A673 (cell line): ENCODE results near the gene FCHSD2. TPM values are rescaled to one million over a fixed set of nuclear protein-coding genes. Genes with fewer than 3 reads are reported as not detected.
"Not testable (repeated sequence)": the region's sequence is repeated elsewhere in the genome, so short reads cannot be mapped to it uniquely, and the experiment has no call there.

Experiments
- BruUV-seq: library from RNA; stranded (reverse); fragments of 400-500 nt; replicated peaks from 2 replicates; lab custom pipeline; 2021; lab: Mats Ljungman, UMichigan
- CTCF ChIA-PET: fragments of 300-600 bp; sonication (Branson Sonifier 250); formaldehyde crosslinking; loops from one replicate; lab custom pipeline; 2022; ENCODE audit warnings: antibody characterized with exemption; lab: Charles Lee
- POLR2A ChIA-PET: fragments of 300-600 bp; sonication (Branson Sonifier 250); formaldehyde crosslinking; loops from one replicate; lab custom pipeline; 2022; ENCODE audit warnings: antibody characterized with exemption; ENCODE audit not compliant: low non-redundant PET; lab: Charles Lee
- DNase-seq: peaks from one replicate; pipeline ENCODE4 v3.0.0-alpha.2; 2015; ENCODE audit warnings: low spot score
- H3K27ac ChIP-seq: fragments of 200-600 bp; sonication (generic); 2 replicates; pipeline ENCODE4 v1.5.1; 2016; ENCODE audit warnings: mixed run types, low read depth, mild to moderate bottlenecking, mixed read lengths, antibody characterized with exemption, low read length; ENCODE audit not compliant: poor library complexity, severe bottlenecking
- H3K27me3 ChIP-seq: fragments of 200-600 bp; sonication (generic); replicated peaks from 2 replicates; pipeline ENCODE4 v1.6.1; 2017; ENCODE audit warnings: mixed run types, low read depth, mild to moderate bottlenecking, mixed read lengths, antibody characterized with exemption, low read length; ENCODE audit not compliant: insufficient read depth, poor library complexity
- H3K36me3 ChIP-seq: fragments of 200-600 bp; sonication (generic); 2 replicates; pipeline ENCODE4 v1.6.1; 2016; ENCODE audit warnings: mixed run types, mild to moderate bottlenecking, mixed read lengths, antibody characterized with exemption, low read length; ENCODE audit not compliant: insufficient read depth, poor library complexity, severe bottlenecking
- H3K4me1 ChIP-seq: fragments of 200-600 bp; sonication (generic); 2 replicates; pipeline ENCODE4 v1.6.1; 2017; ENCODE audit warnings: mixed run types, mild to moderate bottlenecking, mixed read lengths, antibody characterized with exemption, low read length; ENCODE audit not compliant: insufficient read depth, poor library complexity, severe bottlenecking
- H3K4me3 ChIP-seq: fragments of 200-600 bp; sonication (generic); 2 replicates; pipeline ENCODE4 v1.5.1; 2016; ENCODE audit warnings: low read depth, mixed run types, mild to moderate bottlenecking, mixed read lengths, low read length; ENCODE audit not compliant: poor library complexity, severe bottlenecking
- H3K9me3 ChIP-seq: fragments of 200-600 bp; sonication (generic); 2 replicates; pipeline ENCODE4 v1.6.1; 2016; ENCODE audit warnings: mixed run types, low read depth, mild to moderate bottlenecking, mixed read lengths, antibody characterized with exemption, low read length; ENCODE audit not compliant: poor library complexity, severe bottlenecking
- EZH2 ChIP-seq: fragments of 200-600 bp; sonication (generic); IDR thresholded peaks from 2 replicates; pipeline ENCODE4 v1.6.1; 2017; ENCODE audit warnings: borderline replicate concordance, low read depth, mild to moderate bottlenecking, mixed read lengths, antibody characterized with exemption, low read length; ENCODE audit not compliant: poor library complexity, severe bottlenecking
- intact Hi-C: fragments of 100-400 bp; cut with micrococcal nuclease; formaldehyde crosslinking; loops from one replicate; pipeline ENCODE4 v1.10.0; 2022; ENCODE audit not compliant: unreplicated experiment
- total RNA-seq: library from RNA; stranded (reverse); gene quantifications from 2 replicates; pipeline ENCODE4 v1.2.3, GENCODE V29; 2021
- TF ChIP-seq, protein P1 (sequence below): fragments of 300-800, 200-600 bp; sonication (generic); conservative IDR thresholded peaks from 2 replicates; pipeline ENCODE4 v1.5.1; 2017; ENCODE audit warnings: low read depth, mild to moderate bottlenecking, antibody characterized with exemption, low read length, moderate library complexity, mixed read lengths

The FCHSD2 gene
- total RNA-seq, 1 experiment from 2014 or later, result 44.7 TPM

DNA sequence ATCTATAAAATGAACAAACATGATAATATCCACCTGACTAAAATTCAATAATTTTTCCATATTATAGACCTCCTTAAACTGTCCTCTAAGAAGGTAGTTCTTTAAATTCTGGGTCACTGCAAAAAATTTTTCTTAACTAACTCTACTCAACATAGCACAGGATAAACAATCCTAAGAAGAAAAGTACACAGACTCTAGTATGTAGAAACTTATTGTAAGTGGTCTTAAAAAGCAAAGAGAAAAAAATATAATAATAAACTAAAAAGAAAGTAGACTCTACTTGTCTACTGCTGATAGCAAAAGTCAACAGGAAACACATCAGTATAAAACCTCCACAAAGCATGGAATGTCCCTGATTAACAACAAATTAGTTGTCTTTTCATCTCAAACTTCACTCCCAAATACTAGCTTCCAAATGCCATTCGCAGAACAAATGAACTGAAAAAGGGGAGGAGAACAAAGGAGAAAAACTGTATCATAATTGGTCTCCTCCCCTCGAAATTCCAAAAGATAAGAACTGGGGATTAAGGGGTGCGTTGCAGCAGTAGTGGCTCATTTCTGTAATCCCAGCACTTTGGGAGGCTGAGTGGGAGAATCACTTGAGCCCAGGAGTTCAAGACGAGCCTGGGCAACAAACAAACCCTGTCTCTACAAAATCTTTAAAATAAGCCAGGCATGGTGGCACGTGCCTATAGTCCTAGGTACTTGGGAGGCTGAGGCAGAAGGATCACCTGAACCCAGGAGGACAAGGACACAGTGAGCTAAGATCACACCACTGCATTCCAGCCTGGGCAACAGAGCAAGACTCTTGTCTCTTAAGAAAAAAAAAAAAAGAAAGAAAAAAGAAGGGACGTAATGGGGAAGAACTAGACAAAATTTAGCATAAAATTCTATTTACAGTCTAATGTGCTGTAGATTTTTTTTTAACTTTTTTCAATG lies 6.5 kb downstream of the FCHSD2 start:
- Histone ChIP-seq H3K27ac (peak overlapping the region; percentile 34), H3K4me3 (no peak overlapping the region), H3K36me3 (no peaks in the 10 kb centered on the region), H3K9me3 (no peaks in the 10 kb centered on the region), H3K4me1 (peaks cover 20% of the 10 kb centered on the region), H3K27me3 (no peaks in the 10 kb centered on the region)
- ChIA-PET CTCF (no interaction called here), POLR2A (no interaction called here)
- DNase-seq, result peak; percentile 35
- TF ChIP-seq, protein P1, sequence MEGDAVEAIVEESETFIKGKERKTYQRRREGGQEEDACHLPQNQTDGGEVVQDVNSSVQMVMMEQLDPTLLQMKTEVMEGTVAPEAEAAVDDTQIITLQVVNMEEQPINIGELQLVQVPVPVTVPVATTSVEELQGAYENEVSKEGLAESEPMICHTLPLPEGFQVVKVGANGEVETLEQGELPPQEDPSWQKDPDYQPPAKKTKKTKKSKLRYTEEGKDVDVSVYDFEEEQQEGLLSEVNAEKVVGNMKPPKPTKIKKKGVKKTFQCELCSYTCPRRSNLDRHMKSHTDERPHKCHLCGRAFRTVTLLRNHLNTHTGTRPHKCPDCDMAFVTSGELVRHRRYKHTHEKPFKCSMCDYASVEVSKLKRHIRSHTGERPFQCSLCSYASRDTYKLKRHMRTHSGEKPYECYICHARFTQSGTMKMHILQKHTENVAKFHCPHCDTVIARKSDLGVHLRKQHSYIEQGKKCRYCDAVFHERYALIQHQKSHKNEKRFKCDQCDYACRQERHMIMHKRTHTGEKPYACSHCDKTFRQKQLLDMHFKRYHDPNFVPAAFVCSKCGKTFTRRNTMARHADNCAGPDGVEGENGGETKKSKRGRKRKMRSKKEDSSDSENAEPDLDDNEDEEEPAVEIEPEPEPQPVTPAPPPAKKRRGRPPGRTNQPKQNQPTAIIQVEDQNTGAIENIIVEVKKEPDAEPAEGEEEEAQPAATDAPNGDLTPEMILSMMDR, result no peak
- TF ChIP-seq EZH2, result no peak
- BruUV-seq, result no TSS peak
- intact Hi-C loops, result no loop called here

DNA sequence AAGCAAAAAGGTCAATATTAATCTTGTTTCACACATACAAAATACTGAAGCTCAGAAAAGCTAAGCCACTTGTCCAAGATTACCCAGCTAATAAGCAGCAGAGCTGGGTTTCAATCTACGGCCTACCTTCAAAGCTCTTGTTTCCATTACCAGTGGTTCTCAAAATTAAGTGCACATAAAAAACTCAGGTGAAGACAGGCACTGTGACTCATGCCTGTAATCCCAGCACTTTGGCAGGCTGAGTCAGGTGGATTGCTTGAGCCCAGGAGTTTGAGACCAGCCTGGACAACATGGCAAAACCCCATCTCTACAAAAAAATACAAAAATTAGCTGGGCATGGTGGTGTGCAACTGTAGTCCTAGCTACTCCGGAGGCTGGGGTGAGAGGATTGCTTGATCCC lies 9.8 kb downstream of the FCHSD2 start:
- BruUV-seq, H3K27ac ChIP-seq, DNase-seq, H3K27me3 ChIP-seq, H3K4me1 ChIP-seq, H3K4me3 ChIP-seq, POLR2A ChIA-PET, intact Hi-C loops, H3K36me3 ChIP-seq, CTCF ChIA-PET, H3K9me3 ChIP-seq: not testable (repeated sequence)

DNA sequence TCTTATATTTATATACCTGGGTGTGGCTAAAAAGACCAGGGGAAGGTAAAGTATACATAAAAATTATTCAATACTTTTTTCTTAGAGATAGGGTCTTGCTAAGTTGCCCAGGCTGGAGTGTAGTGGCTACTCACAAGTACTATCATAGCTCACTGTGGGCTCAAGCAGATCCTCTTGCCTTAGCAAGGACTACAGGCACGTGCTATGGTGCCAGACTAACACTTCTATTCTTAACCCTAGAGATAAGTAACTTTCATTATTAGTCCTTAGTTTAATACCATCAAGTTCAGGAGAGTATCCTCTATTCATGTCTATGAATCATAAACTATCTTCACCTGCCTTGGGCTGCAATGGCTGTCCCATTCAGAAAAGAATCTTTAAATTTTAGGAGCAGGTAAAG lies 11.9 kb downstream of the FCHSD2 start:
- Histone ChIP-seq H3K4me1 (no peaks in the 10 kb centered on the region), H3K27me3 (no peaks in the 10 kb centered on the region), H3K4me3 (no peak overlapping the region), H3K27ac (no peak overlapping the region), H3K36me3 (peaks cover 4% of the 10 kb centered on the region), H3K9me3 (no peaks in the 10 kb centered on the region)
- no peak for DNase-seq
- TF ChIP-seq, protein P1, result no peak
- no peak for TF ChIP-seq EZH2
- ChIA-PET POLR2A (no interaction called here), CTCF (no interaction called here)
- intact Hi-C loops, result no loop called here
- no TSS peak for BruUV-seq
